HG03039 (cell line): ENCODE measurements around the gene CBFA2T2.
"Not testable (repeated sequence)": the region's sequence is repeated elsewhere in the genome, so short reads cannot be mapped to it uniquely, and the experiment has no call there.

Source experiments
- ATAC-seq: cut with Tn5 transposase; IDR thresholded peaks from one replicate; pipeline ENCODE4 v1.9.1; 2021; ENCODE audit warnings: mild to moderate bottlenecking, moderate library complexity; ENCODE audit not compliant: unreplicated experiment

The CBFA2T2 gene

GRCh38 chr20:33501000-33501399 lies 11.1 kb downstream of the CBFA2T2 start:
- ATAC-seq, result no peak

- ATAC-seq, result no peak
These were observed 13.7 kb downstream of the CBFA2T2 start for GRCh38 chr20:33503564-33503963.

GRCh38 chr20:33506576-33506975 lies 16.7 kb downstream of the CBFA2T2 start:
- ATAC-seq, result no peak

- no peak for ATAC-seq
These were observed 17.6 kb downstream of the CBFA2T2 start for GRCh38 chr20:33507461-33507860.

- ATAC-seq, result not testable (repeated sequence)
These were observed 18.1 kb downstream of the CBFA2T2 start for GRCh38 chr20:33508015-33508414.

GRCh38 chr20:33509057-33509456 lies 19.2 kb downstream of the CBFA2T2 start:
- ATAC-seq, result not testable (repeated sequence)

GRCh38 chr20:33511876-33512275 lies 22.0 kb downstream of the CBFA2T2 start:
- ATAC-seq, result not testable (repeated sequence)

GRCh38 chr20:33515569-33516216 lies 25.8 kb downstream of the CBFA2T2 start:
- ATAC-seq, result no peak

GRCh38 chr20:33516882-33517281 lies 27.0 kb downstream of the CBFA2T2 start:
- no peak for ATAC-seq

- no peak for ATAC-seq
These were observed 28.2 kb downstream of the CBFA2T2 start for GRCh38 chr20:33518071-33518470.

- no peak for ATAC-seq
These were observed 31.6 kb downstream of the CBFA2T2 start for GRCh38 chr20:33521461-33521860.

GRCh38 chr20:33522256-33522820 lies 32.4 kb downstream of the CBFA2T2 start:
- ATAC-seq, result no peak

- no peak for ATAC-seq
These were observed 34.4 kb downstream of the CBFA2T2 start for GRCh38 chr20:33524261-33524660.

GRCh38 chr20:33526769-33527168 lies 36.9 kb downstream of the CBFA2T2 start:
- ATAC-seq, result no peak

GRCh38 chr20:33531047-33531877 lies 41.4 kb downstream of the CBFA2T2 start:
- ATAC-seq, result no peak

GRCh38 chr20:33531885-33532284 lies 42.0 kb downstream of the CBFA2T2 start:
- ATAC-seq, result no peak

GRCh38 chr20:33532753-33533459 lies 43.0 kb downstream of the CBFA2T2 start:
- no peak for ATAC-seq

GRCh38 chr20:33535717-33536116 lies 45.8 kb downstream of the CBFA2T2 start:
- ATAC-seq, result not testable (repeated sequence)

- ATAC-seq, result no peak
These were observed 47.7 kb downstream of the CBFA2T2 start for GRCh38 chr20:33537608-33538007.

- no peak for ATAC-seq
These were observed 49.2 kb downstream of the CBFA2T2 start for GRCh38 chr20:33539129-33539528.

GRCh38 chr20:33540427-33540826 lies 50.5 kb downstream of the CBFA2T2 start:
- no peak for ATAC-seq
